ENCODE measurements around the gene GINS1.
"Not testable (repeated sequence)": the region's sequence is repeated elsewhere in the genome, so short reads cannot be mapped to it uniquely, and the experiment has no call there.

Gene GINS1

DNA sequence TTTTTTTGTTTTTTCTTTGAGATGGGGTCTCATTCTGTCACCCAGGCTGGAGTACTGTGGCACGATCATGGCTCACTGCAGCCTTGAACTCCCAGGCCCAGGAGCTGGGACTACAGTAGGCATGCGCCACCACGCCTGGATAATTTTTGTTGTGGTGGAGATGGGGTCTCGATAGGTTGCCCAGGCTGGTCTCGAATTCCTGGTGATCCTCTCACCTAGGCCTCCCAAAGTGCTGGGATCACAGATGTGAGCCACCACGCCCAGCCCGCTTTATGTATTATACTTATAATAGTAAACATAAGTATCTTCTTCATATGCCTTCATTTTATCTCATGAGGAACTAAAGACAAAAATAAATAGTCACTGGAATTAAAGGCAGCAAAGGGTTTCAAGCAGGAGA lies 63.5 kb downstream of the GINS1 start:
- H3K36me3 ChIP-seq: peaks cover 71% of the 10 kb centered on the region
- no peak overlapping the region for H3K4me3 ChIP-seq (ENCODE audit: low read depth, low read length)
- no peak overlapping the region for H3K27ac ChIP-seq
- no peak for DNase-seq
- TF ChIP-seq, protein P1, sequence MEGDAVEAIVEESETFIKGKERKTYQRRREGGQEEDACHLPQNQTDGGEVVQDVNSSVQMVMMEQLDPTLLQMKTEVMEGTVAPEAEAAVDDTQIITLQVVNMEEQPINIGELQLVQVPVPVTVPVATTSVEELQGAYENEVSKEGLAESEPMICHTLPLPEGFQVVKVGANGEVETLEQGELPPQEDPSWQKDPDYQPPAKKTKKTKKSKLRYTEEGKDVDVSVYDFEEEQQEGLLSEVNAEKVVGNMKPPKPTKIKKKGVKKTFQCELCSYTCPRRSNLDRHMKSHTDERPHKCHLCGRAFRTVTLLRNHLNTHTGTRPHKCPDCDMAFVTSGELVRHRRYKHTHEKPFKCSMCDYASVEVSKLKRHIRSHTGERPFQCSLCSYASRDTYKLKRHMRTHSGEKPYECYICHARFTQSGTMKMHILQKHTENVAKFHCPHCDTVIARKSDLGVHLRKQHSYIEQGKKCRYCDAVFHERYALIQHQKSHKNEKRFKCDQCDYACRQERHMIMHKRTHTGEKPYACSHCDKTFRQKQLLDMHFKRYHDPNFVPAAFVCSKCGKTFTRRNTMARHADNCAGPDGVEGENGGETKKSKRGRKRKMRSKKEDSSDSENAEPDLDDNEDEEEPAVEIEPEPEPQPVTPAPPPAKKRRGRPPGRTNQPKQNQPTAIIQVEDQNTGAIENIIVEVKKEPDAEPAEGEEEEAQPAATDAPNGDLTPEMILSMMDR (IDR thresholded peaks at IDR 0.05; ENCODE audit: low read depth, low read length): no peak
- H3K27me3 ChIP-seq (ENCODE audit: insufficient read depth, low read depth, severe bottlenecking): no peaks in the 10 kb centered on the region
- no peaks in the 10 kb centered on the region for H3K9me3 ChIP-seq (ENCODE audit: severe bottlenecking)

DNA sequence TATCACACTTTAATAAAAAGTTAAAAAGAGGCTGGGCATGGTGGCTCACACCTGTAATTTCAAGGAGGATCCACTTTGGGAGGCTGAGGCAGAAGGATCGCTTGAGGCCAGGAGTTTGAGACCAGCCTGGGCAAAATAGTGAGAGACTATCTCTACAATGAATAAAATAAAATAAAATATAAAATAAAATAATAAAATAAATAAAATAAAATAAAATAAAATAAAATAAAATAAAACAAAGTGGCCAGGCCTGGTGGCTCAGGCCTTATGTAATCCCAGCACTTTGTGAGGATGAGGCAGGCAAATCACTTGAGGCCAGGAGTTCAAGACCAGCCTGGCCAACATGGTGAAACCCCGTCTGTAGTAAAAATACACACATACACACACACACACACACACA lies 65.8 kb downstream of the GINS1 start:
- not testable (repeated sequence) for H3K27ac ChIP-seq

DNA sequence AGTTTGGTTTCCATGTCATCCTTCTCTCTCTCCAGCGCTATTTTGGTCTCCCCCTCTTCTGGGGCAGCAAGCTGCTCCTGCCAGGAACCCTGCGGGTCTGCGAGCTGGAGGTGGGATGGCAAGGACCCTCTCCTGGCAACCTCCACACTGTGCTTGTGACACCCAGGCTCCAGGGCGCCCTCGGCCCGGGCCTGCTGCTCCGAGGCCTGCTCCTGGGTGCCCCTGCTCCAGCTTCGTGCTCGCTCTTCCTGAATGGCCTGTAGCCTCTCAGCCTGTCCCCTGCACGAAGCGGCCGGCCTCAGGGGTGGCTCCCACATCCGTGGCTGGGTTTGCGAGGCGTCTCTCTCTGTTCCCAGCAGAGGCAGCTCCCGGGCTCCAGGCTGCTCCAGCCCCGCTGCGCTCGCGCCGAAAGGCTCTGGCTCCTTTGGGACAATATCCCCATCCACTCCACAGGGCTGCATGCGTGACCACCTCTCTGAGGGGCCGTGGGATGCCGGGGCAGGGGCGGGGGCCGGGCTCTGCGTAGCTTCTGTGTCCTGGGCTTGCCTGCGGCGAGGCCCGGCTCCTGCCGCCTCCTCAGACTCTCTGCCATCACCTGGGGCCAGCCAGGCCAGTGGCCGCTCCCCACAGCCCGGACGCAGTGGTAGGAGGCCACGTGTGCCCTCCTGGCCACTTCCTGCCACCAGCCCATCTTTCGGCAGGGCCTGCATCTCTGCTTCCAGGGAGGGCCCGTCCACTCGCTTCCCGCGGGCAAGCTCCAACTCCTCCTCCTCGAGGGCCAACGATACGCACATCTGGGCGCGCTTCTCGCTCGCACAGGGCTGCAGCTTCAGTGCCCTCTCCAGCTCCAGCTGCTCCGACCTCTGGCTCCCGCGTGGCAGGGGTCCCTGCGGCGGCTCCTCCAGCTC lies 68.9 kb downstream of the GINS1 start:
- Histone ChIP-seq H3K9me3 (ENCODE audit: severe bottlenecking) (no peaks in the 10 kb centered on the region), H3K36me3 (peaks cover 78% of the 10 kb centered on the region)
- TF ChIP-seq, protein P1 (IDR thresholded peaks at IDR 0.05; ENCODE audit: low read depth, low read length): no peak

More for the DNA sequence above, 65.8 kb downstream of the GINS1 start:
- H3K36me3 ChIP-seq: peaks cover 71% of the 10 kb centered on the region
- not testable (repeated sequence) for H3K27me3 ChIP-seq (ENCODE audit: insufficient read depth, low read depth, severe bottlenecking); H3K4me3 ChIP-seq (ENCODE audit: low read depth, low read length); DNase-seq; H3K9me3 ChIP-seq (ENCODE audit: severe bottlenecking)

DNA sequence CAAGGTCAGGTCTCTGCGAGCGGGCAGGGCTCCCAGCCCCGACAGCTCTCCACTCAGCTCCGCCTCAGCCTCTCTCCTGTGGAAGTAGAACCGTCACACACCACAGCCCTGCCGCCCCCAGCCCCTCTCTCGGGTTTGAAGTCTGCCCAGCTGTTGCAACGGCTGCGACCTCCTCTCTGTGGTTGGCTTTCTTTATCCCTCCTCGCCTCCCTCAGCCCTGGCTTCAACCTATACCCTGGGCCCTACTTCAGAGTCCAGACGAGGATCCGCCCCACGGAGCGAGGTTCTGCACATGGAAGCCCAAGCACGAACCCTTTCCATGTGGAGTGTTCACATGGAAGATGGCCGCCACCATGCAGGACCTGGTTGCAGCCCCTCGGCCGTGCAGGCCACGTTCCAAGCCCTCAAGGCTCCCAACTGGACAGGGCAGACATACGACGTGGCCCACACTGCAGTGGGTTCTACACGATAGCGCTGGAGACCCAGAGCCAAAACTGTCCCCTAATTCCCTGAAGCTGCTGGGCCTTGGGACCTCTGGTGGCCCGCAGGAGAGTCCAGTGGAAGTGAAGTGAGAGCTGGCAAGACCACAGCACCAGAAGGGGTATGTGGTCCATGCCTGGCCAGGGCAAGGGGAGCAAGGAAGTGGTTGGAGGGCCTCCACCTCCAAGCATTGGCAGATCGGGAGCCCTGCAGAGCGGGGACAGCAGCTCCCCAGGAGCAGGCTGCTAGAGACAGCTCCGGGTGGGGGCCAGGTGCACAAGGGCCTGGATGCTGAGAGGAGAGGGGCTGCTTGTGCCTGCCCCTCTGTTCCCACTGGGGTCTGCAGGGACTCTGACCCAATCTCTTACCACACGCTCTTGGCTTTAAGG lies 69.8 kb downstream of the GINS1 start:
- no peak overlapping the region for H3K27ac ChIP-seq
- H3K36me3 ChIP-seq: peaks cover 79% of the 10 kb centered on the region

More for the DNA sequence above, 68.9 kb downstream of the GINS1 start:
- Histone ChIP-seq H3K27ac (no peak overlapping the region), H3K27me3 (ENCODE audit: insufficient read depth, low read depth, severe bottlenecking) (no peaks in the 10 kb centered on the region), H3K4me3 (ENCODE audit: low read depth, low read length) (no peak overlapping the region)
- DNase-seq: no peak

DNA sequence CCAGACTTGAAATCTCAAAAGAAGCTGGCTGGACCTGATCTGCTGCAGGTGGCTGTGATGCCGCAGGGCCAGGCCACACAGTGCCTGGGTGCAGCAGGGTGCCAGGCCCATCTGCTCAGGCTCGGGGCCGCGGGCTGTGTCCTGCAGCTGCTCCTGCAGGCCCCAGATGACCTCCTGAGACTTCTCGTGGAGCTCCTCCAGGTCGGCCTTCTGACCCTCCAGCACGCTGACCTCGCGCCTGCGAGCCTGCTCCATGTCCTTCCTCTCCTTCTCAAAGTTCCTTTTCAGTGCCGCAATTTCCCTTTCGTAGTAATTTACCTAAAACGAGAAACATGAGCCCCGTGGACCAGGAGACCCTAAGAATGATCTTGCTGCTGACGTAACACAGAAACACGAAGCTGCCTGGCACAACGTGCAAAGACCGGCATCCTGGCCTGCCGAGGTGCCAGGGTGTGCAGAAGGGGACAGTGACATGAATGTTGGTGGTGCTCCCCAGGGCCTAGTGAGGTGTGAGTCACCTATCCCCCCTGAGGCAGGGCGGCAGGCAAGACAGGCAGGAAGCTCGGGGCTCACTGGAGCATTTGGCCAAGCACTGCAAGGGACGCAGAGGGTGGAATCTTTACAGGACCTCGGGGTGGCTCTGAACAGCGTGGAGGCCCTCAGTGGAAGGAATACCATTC lies 71.6 kb downstream of the GINS1 start:
- TF ChIP-seq, protein P1 (IDR thresholded peaks at IDR 0.05; ENCODE audit: low read depth, low read length): no peak
- Histone ChIP-seq H3K9me3 (ENCODE audit: severe bottlenecking) (no peaks in the 10 kb centered on the region), H3K4me3 (ENCODE audit: low read depth, low read length) (no peak overlapping the region), H3K27ac (no peak overlapping the region), H3K27me3 (ENCODE audit: insufficient read depth, low read depth, severe bottlenecking) (no peaks in the 10 kb centered on the region), H3K36me3 (peaks cover 80% of the 10 kb centered on the region)
- DNase-seq: no peak

More for the DNA sequence above, 69.8 kb downstream of the GINS1 start:
- Histone ChIP-seq H3K4me3 (ENCODE audit: low read depth, low read length) (no peak overlapping the region), H3K9me3 (ENCODE audit: severe bottlenecking) (no peaks in the 10 kb centered on the region), H3K27me3 (ENCODE audit: insufficient read depth, low read depth, severe bottlenecking) (no peaks in the 10 kb centered on the region)
- no peak for DNase-seq
- TF ChIP-seq, protein P1 (IDR thresholded peaks at IDR 0.05; ENCODE audit: low read depth, low read length): no peak

All from WERI-Rb-1 (cell line).